MM.1S (cell line): Measurements from ENCODE around the gene ASNSD1.

ENCODE experiments used
- EZH2 ChIP-seq: fragments of 300-600 bp; sonication (generic); optimal IDR thresholded peaks from 2 replicates; pipeline ENCODE3; 2017; ENCODE audit warnings: low read depth, mild to moderate bottlenecking, antibody characterized with exemption, low read length, mixed read lengths
- TF ChIP-seq, protein P1 (sequence below): fragments of 300-600 bp; sonication (generic); IDR thresholded peaks from 2 replicates; pipeline ENCODE4 v1.5.1; 2016; ENCODE audit warnings: antibody characterized with exemption, low read length, mixed read lengths

DNA sequence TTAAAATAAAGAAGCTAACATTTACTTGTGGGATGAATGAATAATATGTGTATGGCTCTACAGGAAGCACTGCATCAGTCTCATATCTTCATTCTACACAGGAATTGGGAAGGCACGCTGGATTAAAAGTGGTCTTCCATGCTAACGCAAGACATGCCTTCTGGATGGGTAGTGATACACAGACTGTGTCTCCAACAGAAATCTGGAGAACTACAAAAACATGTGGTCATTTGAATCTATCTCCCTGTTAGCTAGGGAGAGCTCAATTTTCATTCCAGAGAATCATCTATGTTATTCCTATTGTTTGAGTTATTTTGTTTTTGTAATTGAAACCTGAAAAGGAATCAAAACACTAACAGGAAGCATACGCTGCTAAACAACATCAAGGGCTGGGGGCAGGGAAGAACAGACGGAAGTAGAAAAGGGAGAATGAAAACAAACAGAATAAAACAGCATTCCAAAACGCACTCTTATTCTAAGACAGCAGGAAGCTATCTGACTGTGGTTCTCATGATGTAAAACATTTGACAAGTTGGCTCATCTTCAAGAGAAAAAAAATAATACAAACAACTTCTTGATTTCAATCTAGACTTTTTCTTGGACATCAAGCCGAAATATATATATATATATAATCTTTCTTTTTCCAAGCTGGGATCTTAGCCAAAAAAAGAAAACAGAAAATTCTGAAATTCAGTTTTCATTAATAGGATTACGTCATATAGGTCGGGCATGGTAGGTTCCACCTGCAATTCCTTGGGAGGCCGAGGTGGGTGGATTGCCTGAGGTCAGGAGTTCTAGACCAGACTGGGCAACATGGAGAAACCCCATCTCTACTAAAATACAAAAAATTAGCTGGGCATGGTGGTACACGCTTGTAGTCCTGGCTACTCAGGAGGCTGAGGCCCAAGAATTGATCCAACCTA is 31.5 kb upstream of the ASNSD1 start:
- TF ChIP-seq, protein P1, sequence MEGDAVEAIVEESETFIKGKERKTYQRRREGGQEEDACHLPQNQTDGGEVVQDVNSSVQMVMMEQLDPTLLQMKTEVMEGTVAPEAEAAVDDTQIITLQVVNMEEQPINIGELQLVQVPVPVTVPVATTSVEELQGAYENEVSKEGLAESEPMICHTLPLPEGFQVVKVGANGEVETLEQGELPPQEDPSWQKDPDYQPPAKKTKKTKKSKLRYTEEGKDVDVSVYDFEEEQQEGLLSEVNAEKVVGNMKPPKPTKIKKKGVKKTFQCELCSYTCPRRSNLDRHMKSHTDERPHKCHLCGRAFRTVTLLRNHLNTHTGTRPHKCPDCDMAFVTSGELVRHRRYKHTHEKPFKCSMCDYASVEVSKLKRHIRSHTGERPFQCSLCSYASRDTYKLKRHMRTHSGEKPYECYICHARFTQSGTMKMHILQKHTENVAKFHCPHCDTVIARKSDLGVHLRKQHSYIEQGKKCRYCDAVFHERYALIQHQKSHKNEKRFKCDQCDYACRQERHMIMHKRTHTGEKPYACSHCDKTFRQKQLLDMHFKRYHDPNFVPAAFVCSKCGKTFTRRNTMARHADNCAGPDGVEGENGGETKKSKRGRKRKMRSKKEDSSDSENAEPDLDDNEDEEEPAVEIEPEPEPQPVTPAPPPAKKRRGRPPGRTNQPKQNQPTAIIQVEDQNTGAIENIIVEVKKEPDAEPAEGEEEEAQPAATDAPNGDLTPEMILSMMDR: no peak
- no peak for TF ChIP-seq EZH2
